Stimulated activated CD8-positive, alpha-beta memory T cell treated with anti-CD3 and anti-CD28 coated beads, Interleukin-2, amount 100 ng/mL, for 48 hours (primary cell): ENCODE measurements around the gene TMEM156.
"Not testable (repeated sequence)": the region's sequence is repeated elsewhere in the genome, so short reads cannot be mapped to it uniquely, and the experiment has no call there.

Source experiments
- DNase-seq, 2 donors: peaks; one replicate each; pipeline ENCODE4 v3.0.0-alpha.2; 2020; ENCODE audit warnings: low read depth in 2 of 2

TMEM156 gene

GRCh38 chr4:39043058-39043860 is 11.1 kb upstream of the TMEM156 start:
- DNase-seq: no peak

- no peak for DNase-seq
Observed at GRCh38 chr4:39042366-39042765, 10.2 kb upstream of the TMEM156 start.

- no peak for DNase-seq
Observed at GRCh38 chr4:39039108-39039507, 6.9 kb upstream of the TMEM156 start.

- no peak for DNase-seq
Observed at GRCh38 chr4:39037941-39038340, 5.7 kb upstream of the TMEM156 start.

GRCh38 chr4:39037491-39037825 is 5.2 kb upstream of the TMEM156 start:
- no peak for DNase-seq

- no peak for DNase-seq
Observed at GRCh38 chr4:39036172-39036571, 4.0 kb upstream of the TMEM156 start.

- DNase-seq: not testable (repeated sequence)
Observed at GRCh38 chr4:39031590-39032020, 604 bp downstream of the TMEM156 start.

- DNase-seq: no peak
Observed at GRCh38 chr4:39030725-39031124, 1.5 kb downstream of the TMEM156 start.

GRCh38 chr4:39029752-39030694 is 2.2 kb downstream of the TMEM156 start:
- DNase-seq: no peak

- no peak for DNase-seq
Observed at GRCh38 chr4:39026096-39026495, 6.1 kb downstream of the TMEM156 start.

- no peak for DNase-seq
Observed at GRCh38 chr4:39025552-39026085, 6.6 kb downstream of the TMEM156 start.

- DNase-seq: no peak
Observed at GRCh38 chr4:39024311-39024865, 7.8 kb downstream of the TMEM156 start.

GRCh38 chr4:39023059-39023458 is 9.2 kb downstream of the TMEM156 start:
- no peak for DNase-seq

- DNase-seq: no peak
Observed at GRCh38 chr4:39022241-39022640, 10.0 kb downstream of the TMEM156 start.

GRCh38 chr4:39021631-39022030 is 10.6 kb downstream of the TMEM156 start:
- no peak for DNase-seq

- no peak for DNase-seq
Observed at GRCh38 chr4:39020130-39020529, 12.1 kb downstream of the TMEM156 start.

GRCh38 chr4:39014028-39014427 is 18.2 kb downstream of the TMEM156 start:
- no peak for DNase-seq

GRCh38 chr4:39004758-39005157 is 27.5 kb downstream of the TMEM156 start:
- DNase-seq: no peak

- DNase-seq: not testable (repeated sequence)
Observed at GRCh38 chr4:39002058-39002457, 30.2 kb downstream of the TMEM156 start.

- DNase-seq: no peak
Observed at GRCh38 chr4:38995660-38996005, 36.6 kb downstream of the TMEM156 start.

- no peak for DNase-seq
Observed at GRCh38 chr4:38994135-38994534, 38.1 kb downstream of the TMEM156 start.

GRCh38 chr4:38993683-38994082 is 38.5 kb downstream of the TMEM156 start:
- no peak for DNase-seq
